Activated CD8-positive, alpha-beta memory T cell treated with anti-CD3 and anti-CD28 coated beads for 48 hours (primary cell): ENCODE data around the gene CPTP.
"Not testable (repeated sequence)": the region's sequence is repeated elsewhere in the genome, so short reads cannot be mapped to it uniquely, and the experiment has no call there.

ENCODE experiments used
- DNase-seq, 3 experiments: peaks; one replicate each; pipeline ENCODE4 v3.0.0-alpha.2; 2020; ENCODE audit warnings: low read depth in 2 of 3, low spot score in 2 of 3

Gene CPTP

DNA sequence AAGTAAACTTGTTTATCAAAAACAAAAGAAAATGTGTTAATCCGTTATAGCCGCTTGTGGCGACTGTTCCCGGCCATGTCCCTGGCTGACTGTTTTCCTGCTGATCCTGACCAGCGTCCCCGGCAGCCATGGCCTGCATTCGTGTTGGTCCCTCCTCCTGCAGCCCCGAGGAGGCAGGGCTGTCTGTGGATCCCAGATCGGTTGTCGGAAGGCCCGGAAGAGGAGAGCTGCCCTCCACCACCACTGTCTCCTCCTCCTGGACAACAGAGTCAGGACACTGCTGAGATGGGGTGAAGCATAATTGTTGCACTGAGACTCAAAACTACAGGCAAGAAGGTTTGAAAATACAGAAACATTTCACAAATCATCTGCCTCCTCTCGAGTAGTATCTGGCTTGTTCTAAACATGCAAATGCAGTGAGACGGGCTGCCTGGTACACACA is 37.4 kb downstream of the CPTP start:
- DNase-seq: no peak

DNA sequence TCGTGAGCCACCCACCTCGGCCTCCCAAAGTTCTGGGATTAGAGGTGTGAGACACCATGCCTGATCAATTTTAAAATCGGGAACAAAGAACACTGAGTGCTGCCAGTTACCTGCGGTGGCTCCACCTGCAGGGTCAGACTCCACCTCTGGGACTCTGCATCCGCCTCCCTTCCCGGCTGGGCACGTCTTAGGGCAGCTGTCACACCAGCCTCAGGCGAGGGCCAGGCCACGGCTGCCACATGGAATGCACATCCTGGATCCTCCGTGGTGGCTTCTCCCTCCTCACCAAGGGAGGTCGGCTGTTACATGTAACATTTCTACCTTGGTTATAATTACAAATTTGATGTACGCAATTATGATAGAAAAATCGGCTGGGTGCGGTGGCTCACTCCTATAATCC is 39.7 kb downstream of the CPTP start:
- DNase-seq: no peak

DNA sequence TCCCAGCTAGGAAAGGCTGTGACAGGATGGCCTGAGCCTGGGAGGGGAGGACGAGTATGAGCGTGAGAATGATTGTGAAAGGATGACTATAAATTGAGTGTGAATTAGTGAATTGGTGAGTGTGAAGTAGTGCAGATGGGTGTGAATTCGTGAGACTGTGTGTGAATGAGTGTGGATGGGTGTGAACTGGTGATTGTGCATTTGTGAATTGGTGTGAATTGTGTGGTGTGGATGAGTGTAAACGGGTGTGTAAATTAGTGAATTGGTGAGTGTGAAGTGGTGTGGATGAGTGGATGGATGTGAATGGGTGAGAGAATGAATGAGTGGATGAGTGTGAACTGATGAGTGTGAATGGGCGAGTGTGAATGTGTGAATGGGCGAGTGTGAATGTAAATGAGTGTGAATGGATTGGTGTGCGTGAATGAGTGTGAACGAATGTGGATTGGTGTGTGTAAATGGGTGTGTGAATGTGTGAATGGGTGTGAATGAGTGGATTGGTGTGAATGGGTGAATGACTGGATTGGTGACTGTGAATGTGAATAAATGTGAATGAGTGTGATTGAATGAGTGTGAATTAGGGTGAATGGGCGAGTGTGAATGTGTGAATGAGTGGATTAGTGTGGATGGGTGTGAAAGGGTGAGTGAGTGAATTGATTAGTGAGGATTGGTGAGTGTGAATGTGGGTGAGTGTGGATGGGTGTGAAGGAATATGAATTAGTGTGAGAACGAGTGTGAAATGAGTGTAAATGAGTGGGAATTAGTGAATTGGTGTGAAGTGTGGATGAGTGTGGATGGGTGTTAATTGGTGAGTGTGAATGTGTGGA is 41.5 kb downstream of the CPTP start:
- DNase-seq: no peak

DNA sequence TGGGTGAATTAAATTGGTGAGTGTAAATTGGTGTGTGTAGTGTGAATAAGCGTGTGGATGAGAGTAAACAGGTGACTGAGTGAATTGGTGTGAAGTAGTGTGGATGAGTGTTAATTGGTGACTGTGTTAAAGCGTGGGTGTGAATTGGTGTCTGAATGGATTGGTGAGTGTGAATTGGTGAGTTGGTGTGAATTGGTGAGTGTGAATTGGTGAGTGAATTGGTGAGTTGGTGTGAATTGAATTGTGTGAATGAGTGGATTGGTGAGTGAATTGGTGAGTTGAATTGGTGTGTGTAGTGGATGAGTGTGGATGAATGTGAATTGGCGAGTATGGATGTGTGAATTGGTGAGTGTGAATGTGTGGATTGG is 42.1 kb downstream of the CPTP start:
- DNase-seq: no peak

DNA sequence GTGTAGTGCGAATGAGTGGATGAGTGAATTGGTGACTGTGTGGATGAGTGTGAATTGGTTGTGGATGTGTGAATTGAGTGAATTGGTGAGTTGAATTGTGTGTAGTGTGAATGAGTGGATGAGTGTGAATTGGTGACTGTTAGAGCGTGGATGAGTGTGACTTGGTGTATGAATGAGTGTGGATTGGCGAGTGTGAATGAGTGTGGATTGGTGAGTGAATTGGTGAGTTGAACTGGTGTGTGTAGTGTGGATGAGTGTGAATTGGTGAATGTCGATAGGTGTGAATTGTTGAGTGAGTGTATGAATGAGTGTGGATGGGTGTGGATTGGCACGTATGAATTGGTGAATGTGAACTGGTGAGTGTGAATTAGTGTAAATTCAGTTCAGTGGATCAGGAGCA is 42.7 kb downstream of the CPTP start:
- DNase-seq: no peak

DNA sequence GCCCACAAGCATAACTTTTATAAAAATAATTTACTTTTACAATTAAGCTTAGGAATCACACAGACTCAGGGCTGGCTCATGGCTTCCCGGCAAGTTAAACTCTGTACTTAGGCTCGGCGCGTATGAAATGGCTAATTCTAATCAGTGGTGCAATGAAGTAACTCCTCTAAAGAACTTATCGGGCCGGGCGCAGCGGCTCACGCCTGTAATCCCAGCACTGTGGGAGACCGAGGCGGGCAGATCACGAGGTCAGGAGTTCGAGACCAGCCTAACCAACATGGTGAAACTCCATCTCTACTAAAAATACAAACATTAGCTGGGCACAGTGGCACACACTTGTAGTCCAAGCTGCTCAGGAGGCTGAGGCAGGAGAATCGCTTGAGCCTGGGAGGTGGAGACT is 45.5 kb downstream of the CPTP start:
- DNase-seq: not testable (repeated sequence)

DNA sequence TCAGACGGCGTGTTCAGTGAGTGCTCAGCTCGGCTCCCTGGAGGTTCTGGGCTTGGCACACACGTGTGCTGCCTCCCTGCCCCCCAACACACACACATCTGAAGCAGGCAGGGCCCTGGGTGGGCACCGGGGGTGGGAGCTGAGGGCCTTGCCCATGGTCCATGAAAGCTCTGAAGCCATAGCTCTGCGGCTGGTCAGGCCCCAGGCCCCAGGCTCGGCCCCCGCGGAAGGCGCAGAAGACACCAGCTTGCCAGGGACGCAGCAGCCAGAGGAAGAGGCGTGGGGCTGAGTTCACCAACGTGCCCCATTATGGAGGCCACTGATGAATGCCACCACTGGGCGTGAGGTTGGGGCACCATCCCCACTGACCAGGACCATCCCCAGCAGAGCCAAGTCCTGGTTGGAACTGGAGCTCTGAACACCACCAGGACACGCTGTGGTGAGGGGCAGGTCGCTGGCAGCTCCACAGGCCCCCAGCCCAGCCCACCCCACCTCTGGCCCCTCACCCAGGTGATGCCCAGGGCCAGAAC is 46.2 kb downstream of the CPTP start:
- no peak for DNase-seq

DNA sequence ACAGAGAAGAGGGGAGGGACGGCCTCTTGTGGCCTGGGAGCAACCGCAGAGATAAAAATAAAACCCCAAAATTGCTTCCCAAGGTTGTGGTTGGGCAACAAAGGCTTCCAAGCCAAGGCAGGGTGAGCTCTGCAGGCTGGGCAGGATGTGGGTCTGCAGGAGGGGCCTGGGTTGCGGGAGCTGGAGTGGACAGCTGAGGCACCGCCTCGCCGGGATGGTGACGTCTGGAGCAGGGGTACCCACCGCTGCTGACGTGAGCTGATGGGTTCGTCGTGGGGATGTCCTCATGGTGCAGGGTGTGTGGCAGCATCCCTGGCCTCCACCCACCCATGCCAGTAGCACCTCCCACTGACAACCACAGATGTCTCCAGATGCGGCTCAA is 46.8 kb downstream of the CPTP start:
- no peak for DNase-seq

DNA sequence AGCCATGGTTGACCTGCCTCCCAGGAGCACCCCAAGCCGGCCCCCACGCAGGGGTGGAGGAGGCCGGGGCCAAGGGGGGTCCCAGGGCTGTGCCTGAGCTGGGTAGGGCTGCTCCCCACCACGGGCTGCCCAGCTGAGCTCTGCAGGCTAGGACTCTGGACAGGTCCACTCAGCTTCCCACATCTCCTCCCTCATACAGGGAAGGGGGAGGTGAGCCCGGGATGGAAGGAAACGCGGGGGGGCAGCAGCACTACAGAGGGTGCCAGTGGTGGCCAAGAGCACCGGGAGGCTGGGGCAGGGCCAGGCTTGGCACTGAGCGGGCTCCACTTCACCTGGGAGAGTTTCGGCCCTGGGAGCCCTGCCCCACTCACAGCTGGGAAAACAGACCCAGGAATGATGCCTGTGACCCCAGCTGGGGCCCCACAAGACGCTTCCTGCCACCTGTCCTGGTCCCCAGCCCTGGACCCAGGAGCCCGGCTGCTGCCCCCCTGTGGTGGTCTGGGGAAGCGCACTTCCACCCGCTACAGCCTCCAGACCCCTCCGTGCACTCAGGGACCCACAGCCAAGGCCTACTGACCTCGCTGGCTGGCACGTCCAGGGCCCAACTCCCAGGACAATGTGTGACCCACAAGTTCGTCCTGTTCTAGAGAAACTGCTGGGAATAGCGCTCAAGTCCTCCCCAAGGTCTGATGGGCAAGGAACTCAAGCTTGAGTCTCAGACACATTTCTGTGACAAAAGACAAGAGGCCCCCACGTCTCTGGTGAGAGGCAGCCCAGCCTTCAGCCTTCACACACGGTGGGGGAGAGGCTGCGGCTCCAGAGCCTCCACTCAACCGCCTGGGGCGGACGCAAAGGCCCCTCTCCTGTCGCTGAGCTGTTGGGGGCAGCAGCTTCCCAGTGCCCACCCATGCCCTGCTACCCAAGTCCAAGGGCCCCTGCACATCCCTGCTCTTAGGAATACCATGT is 47.4 kb downstream of the CPTP start:
- peak; percentile 54 to 84 (median 81) for DNase-seq

DNA sequence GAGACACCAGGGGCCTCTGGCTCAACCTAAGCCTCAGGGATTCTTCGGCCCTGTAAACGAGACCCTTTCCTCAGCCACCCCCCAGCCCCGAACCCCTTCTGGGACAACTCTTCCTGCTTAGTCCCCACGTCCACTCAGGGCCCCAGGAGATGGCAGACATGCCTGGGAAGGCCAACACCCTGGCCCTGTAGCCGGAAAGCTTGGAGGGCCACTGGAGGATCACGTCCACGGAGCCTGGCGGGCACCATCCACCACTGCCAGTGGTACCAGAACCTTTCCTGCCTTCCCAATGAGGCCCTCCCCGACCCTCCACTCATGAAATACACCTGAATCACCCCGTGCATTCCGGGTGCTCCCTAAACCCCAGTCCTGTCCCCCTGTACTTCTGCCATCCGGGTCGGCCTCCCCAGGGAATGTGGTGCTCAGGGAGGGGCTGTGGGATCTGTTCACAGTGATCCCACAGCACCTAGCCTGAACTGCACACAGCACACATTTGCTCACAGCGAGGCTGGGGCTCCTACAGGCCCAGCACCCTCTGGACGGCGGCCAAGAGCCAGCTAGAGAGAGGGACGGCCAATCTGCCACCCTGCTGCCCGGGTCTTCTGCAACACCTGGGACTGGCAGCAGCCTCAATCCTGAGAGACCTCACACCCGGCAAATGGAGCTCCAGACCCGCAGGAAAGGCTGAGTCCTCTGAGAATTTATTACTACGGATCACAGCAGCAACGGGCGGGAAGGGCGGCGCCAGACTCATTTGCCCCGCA is 48.6 kb downstream of the CPTP start:
- DNase-seq: no peak

DNA sequence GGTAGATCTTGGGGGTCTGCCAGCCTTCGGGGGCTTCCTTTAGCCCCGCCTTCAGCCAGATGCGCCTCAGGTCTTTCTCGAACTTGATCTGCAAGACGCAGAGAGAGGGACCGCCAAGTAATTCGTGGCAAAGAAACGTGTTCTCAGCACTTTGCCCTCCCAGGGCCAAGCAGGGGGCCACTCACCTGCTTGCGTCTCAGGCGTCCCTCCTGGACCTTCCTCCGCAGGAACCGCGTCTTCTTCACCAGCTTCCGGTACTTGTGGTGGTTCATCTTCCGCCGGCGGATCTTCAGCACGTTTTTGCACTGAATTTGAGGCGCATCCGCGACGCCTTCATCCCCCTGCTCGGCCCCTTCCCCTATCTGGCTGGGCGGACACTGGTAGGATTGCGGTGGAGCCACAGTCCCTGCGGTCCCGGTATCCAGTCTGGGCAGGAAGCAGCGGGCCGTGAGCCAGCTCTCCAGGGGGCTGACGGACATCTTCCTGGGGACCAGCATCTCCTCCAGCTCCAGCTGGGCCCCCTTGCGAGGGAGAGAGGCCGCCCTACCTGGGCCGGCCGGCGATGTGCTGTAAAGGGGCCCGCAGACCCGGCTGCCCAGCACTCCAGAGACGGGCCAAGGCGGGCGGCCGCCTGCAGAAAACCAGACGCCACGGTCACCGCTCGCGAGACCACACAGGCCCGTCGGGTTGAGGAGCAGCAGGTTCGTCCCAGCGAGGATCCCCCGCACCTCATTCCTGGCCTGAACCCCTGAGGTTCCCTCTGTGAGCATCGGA is 49.4 kb downstream of the CPTP start:
- no peak for DNase-seq

DNA sequence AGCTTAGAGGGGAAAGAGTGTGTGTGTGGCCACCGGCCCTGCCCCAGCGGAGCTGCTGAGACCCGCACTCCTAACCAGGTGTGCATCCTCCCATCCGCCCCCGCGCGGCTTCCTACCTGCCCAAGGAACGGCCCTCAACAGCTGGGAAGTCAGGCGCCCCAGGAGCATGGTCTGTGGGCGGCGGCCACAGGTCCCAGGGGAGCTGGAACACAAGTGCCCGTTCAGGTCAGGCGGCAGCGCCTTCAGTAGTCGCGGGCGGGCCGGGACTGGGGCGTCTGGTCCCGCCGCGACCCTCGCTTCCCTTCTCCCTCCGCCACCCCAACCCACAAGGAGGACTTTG is 50.0 kb downstream of the CPTP start:
- no peak for DNase-seq

DNA sequence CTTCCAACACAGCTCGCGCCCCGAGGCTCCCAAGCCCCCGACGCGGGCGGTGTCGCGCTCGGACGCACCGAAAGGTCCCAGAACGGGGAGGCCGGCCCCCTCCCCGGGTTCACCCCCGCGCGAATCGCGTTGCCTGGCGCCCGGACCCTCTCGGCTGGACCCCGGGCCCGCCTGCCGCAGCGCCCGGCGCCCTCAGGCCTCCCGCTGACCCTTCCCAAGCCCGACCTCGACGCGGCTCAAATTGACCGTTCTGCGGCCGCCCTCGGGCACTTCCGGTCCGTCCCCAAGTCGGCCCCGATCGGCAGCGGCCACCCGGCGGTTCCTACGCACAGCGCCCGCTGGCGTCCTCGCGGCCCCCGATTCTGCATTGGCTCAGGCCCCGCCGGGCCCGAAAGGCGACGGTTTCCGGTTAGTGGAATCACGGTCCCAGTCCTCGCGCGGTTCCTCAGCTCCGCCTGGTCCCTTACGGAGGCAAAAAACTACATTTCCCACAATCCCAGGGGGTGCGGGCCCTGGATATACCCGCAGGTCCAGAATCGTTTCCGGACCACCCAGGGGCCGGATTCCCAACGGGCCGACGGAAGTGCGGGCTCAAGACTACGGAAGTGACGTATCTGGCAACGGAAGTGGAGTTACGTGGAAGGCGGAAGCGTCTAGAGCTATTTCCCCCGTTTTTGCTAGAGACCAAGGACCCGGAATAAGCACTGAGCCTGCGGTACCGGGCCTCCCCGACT is 50.5 kb downstream of the CPTP start, which contains the start of gene AURKAIP1:
TSS of gene AURKAIP1 (minus strand) at position 279 of the 734 bp plus-strand sequence. CDS start 451 bp downstream, outside the sequence.
- peak; percentile 81 to 92 (median 88) for DNase-seq

DNA sequence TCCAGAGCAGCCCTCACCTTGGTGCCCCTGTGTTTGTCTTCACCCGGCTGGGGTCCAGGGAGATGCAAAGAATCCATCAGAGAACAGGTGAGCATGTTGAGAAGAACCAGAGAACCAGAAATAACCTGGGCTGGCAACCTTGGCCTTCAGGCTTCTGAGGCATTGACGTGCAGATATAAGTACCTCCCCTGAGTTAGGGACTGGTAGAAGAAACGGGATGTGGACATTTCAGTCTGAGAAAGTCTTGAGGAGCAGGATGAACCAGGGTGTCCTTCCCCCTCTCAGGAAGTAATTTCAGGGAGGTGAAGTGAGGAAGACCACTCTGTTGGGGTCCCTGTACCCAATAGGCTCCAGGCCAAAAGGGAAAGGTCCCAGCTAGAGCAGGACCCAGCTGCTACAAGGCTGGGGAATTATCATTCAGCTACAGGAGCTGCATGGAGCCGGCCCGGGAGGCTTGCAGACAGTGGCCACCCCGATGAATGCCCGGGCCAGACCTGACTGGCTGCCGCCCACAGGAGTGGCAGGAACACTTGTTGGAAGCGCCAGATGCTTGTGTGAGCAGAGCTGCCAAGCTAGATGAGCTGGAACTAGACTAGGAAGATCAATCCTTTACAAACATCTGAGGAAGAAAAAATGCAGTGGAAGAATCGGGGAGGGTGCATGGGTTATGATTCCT is 52.1 kb downstream of the CPTP start:
- no peak for DNase-seq

DNA sequence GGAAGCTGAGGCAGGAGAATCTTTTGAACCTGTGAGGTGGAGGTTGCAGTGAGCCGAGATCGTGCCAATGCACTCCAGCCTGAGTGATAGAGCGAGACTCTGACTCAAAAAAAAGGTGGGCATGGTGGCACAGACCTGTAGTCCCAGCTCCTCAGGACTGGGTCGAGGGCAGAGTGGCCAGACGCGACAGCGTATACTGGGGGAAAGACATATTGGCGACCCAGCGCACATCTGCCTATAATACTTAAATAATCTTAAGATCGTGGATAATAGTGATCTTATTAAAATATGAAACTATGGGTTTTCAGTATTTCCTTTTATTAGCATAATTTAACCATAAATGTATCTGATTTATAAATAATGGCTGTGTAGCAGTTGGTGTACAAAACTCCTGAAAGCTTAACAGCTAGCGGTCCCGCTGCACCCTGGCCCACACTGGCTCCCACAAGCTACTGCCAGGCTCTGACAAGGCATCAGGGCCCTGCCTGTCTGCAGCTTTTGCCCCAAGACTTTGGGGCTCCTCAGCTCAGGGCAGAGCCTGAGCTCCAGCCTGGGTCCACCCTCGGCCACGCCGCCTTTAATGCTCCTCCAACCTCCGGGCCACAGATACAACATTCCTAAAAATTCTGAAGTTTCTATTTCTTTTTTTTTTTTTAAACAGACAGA is 53.1 kb downstream of the CPTP start:
- no peak for DNase-seq
